WTC11 (cell line): Measurements from ENCODE around the gene MROH9. TPM values are rescaled to one million over a fixed set of nuclear protein-coding genes. Genes with fewer than 3 reads are reported as not detected.

Experiments used
- ATAC-seq: fragments of 200-7000 bp; cut with Tn5 transposase; 2 replicates; pipeline ENCODE4 v1.10.0; 2021; ENCODE audit warnings: mild to moderate bottlenecking, moderate library complexity
- CTCF ChIA-PET: fragments of 300-600 bp; sonication (Branson Sonifier 250); formaldehyde crosslinking; loops from one replicate; lab custom pipeline; 2021; ENCODE audit warnings: antibody characterized with exemption; lab: Charles Lee
- POLR2A ChIA-PET: fragments of 350-600 bp; sonication (Branson Sonifier 250); formaldehyde crosslinking; loops from one replicate; lab custom pipeline; 2021; ENCODE audit warnings: antibody characterized with exemption; lab: Charles Lee
- DNase-seq: peaks from one replicate; pipeline ENCODE4 v3.0.0; 2021; ENCODE audit warnings: low spot score
- H3K27ac Mint-ChIP-seq: 2 replicates; pipeline ENCODE4 v1.8.0; 2021; ENCODE audit warnings: mixed read lengths
- H3K27me3 Mint-ChIP-seq: 2 replicates; pipeline ENCODE4 v1.8.0; 2021; ENCODE audit warnings: low read depth, mild to moderate bottlenecking, moderate library complexity, mixed read lengths
- H3K36me3 Mint-ChIP-seq: 2 replicates; pipeline ENCODE4 v1.8.0; 2021; ENCODE audit warnings: mixed read lengths
- H3K4me1 Mint-ChIP-seq: 2 replicates; pipeline ENCODE4 v1.8.0; 2022; ENCODE audit warnings: mixed read lengths
- H3K4me3 Mint-ChIP-seq: 2 replicates; pipeline ENCODE4 v1.8.0; 2021; ENCODE audit warnings: mild to moderate bottlenecking, moderate library complexity, mixed read lengths
- H3K9me3 Mint-ChIP-seq: 2 replicates; pipeline ENCODE4 v1.8.0; 2021; ENCODE audit warnings: mixed read lengths
- AR ChIP-seq: fragments of 250-450 bp; sonication (Bioruptor Pico); IDR thresholded peaks from 2 replicates; pipeline ENCODE4 v1.9.0; 2021; ENCODE audit warnings: mild to moderate bottlenecking
- ARID4B ChIP-seq: sonication (generic); formaldehyde crosslinking; IDR thresholded peaks from 2 replicates; pipeline ENCODE4 v1.8.0; 2023; ENCODE audit warnings: missing genetic modification reagents, mild to moderate bottlenecking, borderline replicate concordance
- ATF2 ChIP-seq: sonication (generic); formaldehyde crosslinking; IDR thresholded peaks from 2 replicates; pipeline ENCODE4 v1.8.1; 2022; ENCODE audit warnings: low read depth, missing genetic modification reagents, borderline replicate concordance
- ATF3 ChIP-seq: sonication (generic); formaldehyde crosslinking; conservative IDR thresholded peaks from 2 replicates; pipeline ENCODE4 v1.8.1; 2022; ENCODE audit warnings: mild to moderate bottlenecking, missing genetic modification reagents
- ELF4 ChIP-seq: sonication (generic); formaldehyde crosslinking; IDR thresholded peaks from 2 replicates; pipeline ENCODE4 v1.8.1; 2022; ENCODE audit warnings: low read depth, mild to moderate bottlenecking, moderate library complexity, missing genetic modification reagents
- IRF1 ChIP-seq: sonication (generic); formaldehyde crosslinking; IDR thresholded peaks from 2 replicates; pipeline ENCODE4 v1.8.0; 2023; ENCODE audit warnings: missing genetic modification reagents
- IRF2 ChIP-seq: sonication (generic); formaldehyde crosslinking; IDR thresholded peaks from 2 replicates; pipeline ENCODE4 v1.8.0; 2022; ENCODE audit warnings: low read depth, missing genetic modification reagents, borderline replicate concordance
- KAT7 ChIP-seq: sonication (generic); formaldehyde crosslinking; IDR thresholded peaks from 2 replicates; pipeline ENCODE4 v1.8.1; 2023; ENCODE audit warnings: missing genetic modification reagents, mild to moderate bottlenecking, borderline replicate concordance
- NR3C1 ChIP-seq: sonication (generic); formaldehyde crosslinking; conservative IDR thresholded peaks from 2 replicates; pipeline ENCODE4 v1.8.1; 2023; ENCODE audit warnings: low read depth, mild to moderate bottlenecking, missing genetic modification reagents
- RORB ChIP-seq: fragments of 250-450 bp; sonication (Bioruptor Pico); IDR thresholded peaks from 2 replicates; pipeline ENCODE4 v1.9.0; 2021; ENCODE audit warnings: mild to moderate bottlenecking
- SOX15 ChIP-seq: fragments of 250-450 bp; sonication (Bioruptor Pico); IDR thresholded peaks from 2 replicates; pipeline ENCODE4 v1.9.0; 2021; ENCODE audit warnings: mild to moderate bottlenecking
- STAT6 ChIP-seq: sonication (generic); formaldehyde crosslinking; conservative IDR thresholded peaks from 2 replicates; pipeline ENCODE4 v1.8.1; 2023; ENCODE audit warnings: mild to moderate bottlenecking, low read depth, missing genetic modification reagents, moderate library complexity
- ZNF232 ChIP-seq: sonication (generic); formaldehyde crosslinking; IDR thresholded peaks from 2 replicates; pipeline ENCODE4 v1.8.0; 2022; ENCODE audit warnings: mild to moderate bottlenecking, missing genetic modification reagents
- ZNF281 ChIP-seq: sonication (generic); formaldehyde crosslinking; IDR thresholded peaks from 2 replicates; pipeline ENCODE4 v1.8.0; 2023; ENCODE audit warnings: mild to moderate bottlenecking, missing genetic modification reagents
- ZSCAN18 ChIP-seq: fragments of 250-450 bp; sonication (Bioruptor Pico); IDR thresholded peaks from 2 replicates; pipeline ENCODE4 v2.1.2; 2022; ENCODE audit warnings: mild to moderate bottlenecking, moderate library complexity
- total RNA-seq: library from RNA; stranded (reverse); gene quantifications from 3 replicates; pipeline ENCODE4 v1.2.3, GENCODE V29; 2021

The MROH9 gene
- total RNA-seq, 1 experiment from 2014 or later: not detected

- no peaks in the 10 kb centered on the region for H3K4me1 Mint-ChIP-seq
- peaks cover 10% of the 10 kb centered on the region for H3K9me3 Mint-ChIP-seq
- DNase-seq (no peak), ATAC-seq (no peak)
- no peaks in the 10 kb centered on the region for H3K36me3 Mint-ChIP-seq
- no peaks in the 10 kb centered on the region for H3K27me3 Mint-ChIP-seq
- POLR2A ChIA-PET: interaction anchor here (0.6 kb wide), 1 partner anchor 52 kb away, joined by 3 read pairs; no protein-coding TSS in a partner anchor
- no peak overlapping the region for H3K4me3 Mint-ChIP-seq
- TF ChIP-seq ZNF281 (no peak), STAT6 (CRISPR knock-in tag) (no peak), NR3C1 (CRISPR knock-in tag) (no peak), ZNF232 (CRISPR knock-in tag) (no peak), SOX15 (CRISPR knock-in tag) (no peak), ATF3 (CRISPR knock-in tag) (no peak), IRF2 (CRISPR knock-in tag) (no peak), IRF1 (CRISPR knock-in tag) (no peak), RORB (CRISPR knock-in tag) (no peak), ARID4B (CRISPR knock-in tag) (no peak), ELF4 (no peak), ATF2 (CRISPR knock-in tag) (no peak), ZSCAN18 (CRISPR knock-in tag) (no peak), KAT7 (CRISPR knock-in tag) (no peak), AR (CRISPR knock-in tag) (no peak)
- H3K27ac Mint-ChIP-seq: no peak overlapping the region
- CTCF ChIA-PET: interaction anchor here (0.9 to 3.4 kb wide), 2 partner anchors 18 to 242 kb away, joined by 3 to 11 read pairs; no protein-coding TSS in a partner anchor
These were observed 50.1 kb downstream of the MROH9 start for GRCh38 chr1:170985406-170985805.
